MCF 10A (cell line): ENCODE measurements around the gene ERG. TPM values are rescaled to one million over a fixed set of nuclear protein-coding genes. Genes with fewer than 3 reads are reported as not detected.

Experiments
- BruUV-seq: library from RNA; stranded (reverse); fragments of 400-500 nt; replicated peaks from 2 replicates; lab custom pipeline; 2021; lab: Mats Ljungman, UMichigan
- CTCF ChIA-PET: fragments of 300-600 bp; sonication (Branson Sonifier 250); formaldehyde crosslinking; extraction: SDS; loops from one replicate; lab custom pipeline; 2021; ENCODE audit warnings: antibody characterized with exemption, inconsistent platforms; lab: Yijun Ruan, JAX
- POLR2A ChIA-PET: fragments of 300-600, 350-650 bp; sonication (Branson Sonifier 250); formaldehyde crosslinking; extraction: SDS; loops from one replicate; lab custom pipeline; 2020; ENCODE audit warnings: antibody characterized with exemption, inconsistent platforms; lab: Yijun Ruan, JAX
- DNase-seq: peaks from one replicate; pipeline ENCODE4 v3.0.0-alpha.2; 2018; ENCODE audit not compliant: unreplicated experiment
- H3K27ac Mint-ChIP-seq: one replicate; pipeline ENCODE4 v1.8.0; 2022; ENCODE audit warnings: mild to moderate bottlenecking, low read depth, mixed read lengths; ENCODE audit not compliant: unreplicated experiment
- H3K27me3 Mint-ChIP-seq: one replicate; pipeline ENCODE4 v1.8.0; 2022; ENCODE audit warnings: mixed read lengths; ENCODE audit not compliant: insufficient read depth, unreplicated experiment
- H3K36me3 Mint-ChIP-seq: one replicate; pipeline ENCODE4 v1.8.0; 2022; ENCODE audit warnings: mild to moderate bottlenecking, moderate library complexity, mixed read lengths; ENCODE audit not compliant: insufficient read depth, unreplicated experiment
- H3K4me1 Mint-ChIP-seq: one replicate; pipeline ENCODE4 v1.8.0; 2022; ENCODE audit warnings: mixed read lengths; ENCODE audit not compliant: insufficient read depth, unreplicated experiment
- H3K4me3 Mint-ChIP-seq: one replicate; pipeline ENCODE4 v1.8.0; 2022; ENCODE audit warnings: mild to moderate bottlenecking, moderate library complexity, mixed read lengths; ENCODE audit not compliant: unreplicated experiment
- H3K9me3 Mint-ChIP-seq: one replicate; pipeline ENCODE4 v1.8.0; 2022; ENCODE audit warnings: mixed read lengths; ENCODE audit not compliant: unreplicated experiment
- intact Hi-C: fragments of 100-400 bp; cut with micrococcal nuclease; formaldehyde crosslinking; loops from 2 replicates; pipeline ENCODE4 v1.14.1; 2022
- total RNA-seq: library from RNA; stranded (reverse); gene quantifications from 2 replicates; pipeline ENCODE4 v1.2.3, GENCODE V29; 2022
- TF ChIP-seq, protein P1 (sequence below): fragments of 200-600 bp; IDR thresholded peaks from one replicate; pipeline ENCODE4 v1.8.0; 2022; ENCODE audit warnings: antibody characterized with exemption, mild to moderate bottlenecking; ENCODE audit not compliant: unreplicated experiment

Gene ERG
- total RNA-seq, 1 experiment from 2014 or later: not detected

DNA sequence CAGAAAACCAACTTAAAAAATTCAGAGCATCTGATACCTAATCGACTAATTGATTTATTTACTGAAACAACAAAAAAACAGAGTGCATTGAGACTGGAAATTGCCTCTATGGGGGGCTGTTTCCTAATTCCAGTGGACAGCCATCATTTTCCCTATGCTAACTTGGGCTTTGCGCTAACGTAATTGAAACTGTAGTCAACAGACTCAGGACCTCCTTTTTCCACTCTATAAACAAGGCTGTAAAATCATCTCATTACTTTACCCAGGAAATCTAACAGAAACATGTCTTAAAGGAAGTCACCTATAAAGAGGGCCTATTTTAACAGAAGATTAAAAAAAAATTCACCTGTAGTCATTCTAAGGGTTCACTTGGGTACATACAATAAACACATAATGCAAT is 2.1 kb downstream of the ERG start:
- no peak overlapping the region for H3K27ac Mint-ChIP-seq
- intact Hi-C loops: no loop called here
- H3K4me1 Mint-ChIP-seq: no peaks in the 10 kb centered on the region
- ChIA-PET CTCF (no interaction called here), POLR2A (interaction anchor here (1.1 kb wide), 1 partner anchor 10 kb away, joined by 4 read pairs; no protein-coding TSS in a partner anchor)
- H3K27me3 Mint-ChIP-seq: no peaks in the 10 kb centered on the region
- no peak for DNase-seq
- H3K4me3 Mint-ChIP-seq: no peak overlapping the region
- no peaks in the 10 kb centered on the region for H3K9me3 Mint-ChIP-seq
- H3K36me3 Mint-ChIP-seq: no peaks in the 10 kb centered on the region
- no TSS peak for BruUV-seq
- TF ChIP-seq, protein P1, sequence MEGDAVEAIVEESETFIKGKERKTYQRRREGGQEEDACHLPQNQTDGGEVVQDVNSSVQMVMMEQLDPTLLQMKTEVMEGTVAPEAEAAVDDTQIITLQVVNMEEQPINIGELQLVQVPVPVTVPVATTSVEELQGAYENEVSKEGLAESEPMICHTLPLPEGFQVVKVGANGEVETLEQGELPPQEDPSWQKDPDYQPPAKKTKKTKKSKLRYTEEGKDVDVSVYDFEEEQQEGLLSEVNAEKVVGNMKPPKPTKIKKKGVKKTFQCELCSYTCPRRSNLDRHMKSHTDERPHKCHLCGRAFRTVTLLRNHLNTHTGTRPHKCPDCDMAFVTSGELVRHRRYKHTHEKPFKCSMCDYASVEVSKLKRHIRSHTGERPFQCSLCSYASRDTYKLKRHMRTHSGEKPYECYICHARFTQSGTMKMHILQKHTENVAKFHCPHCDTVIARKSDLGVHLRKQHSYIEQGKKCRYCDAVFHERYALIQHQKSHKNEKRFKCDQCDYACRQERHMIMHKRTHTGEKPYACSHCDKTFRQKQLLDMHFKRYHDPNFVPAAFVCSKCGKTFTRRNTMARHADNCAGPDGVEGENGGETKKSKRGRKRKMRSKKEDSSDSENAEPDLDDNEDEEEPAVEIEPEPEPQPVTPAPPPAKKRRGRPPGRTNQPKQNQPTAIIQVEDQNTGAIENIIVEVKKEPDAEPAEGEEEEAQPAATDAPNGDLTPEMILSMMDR: no peak

DNA sequence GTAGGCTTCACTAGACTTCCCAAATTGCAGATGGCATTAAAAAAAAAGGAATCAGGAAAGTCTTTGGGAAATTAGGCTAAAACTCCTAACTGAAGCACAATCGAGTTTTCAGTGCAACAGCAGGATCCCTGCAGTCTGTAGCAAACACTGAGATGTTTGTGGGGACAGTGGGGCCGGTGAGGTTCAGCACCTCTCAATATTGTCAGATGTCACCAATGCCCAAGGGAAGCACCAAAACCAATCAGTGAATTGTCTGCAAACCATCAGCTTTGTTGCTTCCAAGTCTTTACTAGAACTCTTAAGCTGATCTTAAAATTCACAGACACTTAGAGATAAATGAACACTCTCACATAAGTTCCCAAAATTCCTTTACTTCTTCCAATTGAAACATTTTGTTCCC is 2.6 kb downstream of the ERG start:
- Mint-ChIP-seq H3K9me3 (no peaks in the 10 kb centered on the region), H3K27ac (no peak overlapping the region), H3K27me3 (no peaks in the 10 kb centered on the region), H3K4me3 (no peak overlapping the region), H3K4me1 (no peaks in the 10 kb centered on the region), H3K36me3 (no peaks in the 10 kb centered on the region)
- ChIA-PET POLR2A (interaction anchor here (1.1 kb wide), 1 partner anchor 9 kb away, joined by 4 read pairs; no protein-coding TSS in a partner anchor), CTCF (no interaction called here)
- BruUV-seq: no TSS peak
- TF ChIP-seq, protein P1: no peak
- intact Hi-C loops: no loop called here
- no peak for DNase-seq

DNA sequence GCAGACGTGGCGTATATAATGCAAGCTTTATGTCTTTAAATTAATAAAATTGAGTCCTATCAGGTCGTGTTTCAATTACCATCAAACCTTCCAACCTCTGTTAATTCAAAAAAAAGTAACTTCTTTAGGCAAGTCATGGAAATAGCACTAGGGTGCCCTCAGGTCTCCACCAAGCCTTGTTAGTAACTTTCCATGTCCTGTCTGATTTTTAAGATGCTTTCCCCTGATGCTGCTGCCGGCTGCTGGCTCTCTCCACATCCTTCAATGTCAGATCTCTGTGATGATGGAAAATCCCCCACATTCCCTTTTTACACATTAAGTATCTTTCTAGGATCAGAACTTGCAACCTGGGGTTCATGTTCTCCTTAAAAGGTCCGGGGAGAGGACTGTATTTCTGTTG is 3.0 kb downstream of the ERG start:
- Mint-ChIP-seq H3K4me3 (no peak overlapping the region), H3K4me1 (no peaks in the 10 kb centered on the region), H3K9me3 (no peaks in the 10 kb centered on the region), H3K36me3 (no peaks in the 10 kb centered on the region), H3K27me3 (no peaks in the 10 kb centered on the region), H3K27ac (no peak overlapping the region)
- no peak for DNase-seq
- POLR2A ChIA-PET: no interaction called here
- BruUV-seq: no TSS peak
- intact Hi-C loops: no loop called here
- CTCF ChIA-PET: interaction anchor here (0.6 kb wide), 1 partner anchor 60 kb away, joined by 3 read pairs; no protein-coding TSS in a partner anchor
- TF ChIP-seq, protein P1: no peak

DNA sequence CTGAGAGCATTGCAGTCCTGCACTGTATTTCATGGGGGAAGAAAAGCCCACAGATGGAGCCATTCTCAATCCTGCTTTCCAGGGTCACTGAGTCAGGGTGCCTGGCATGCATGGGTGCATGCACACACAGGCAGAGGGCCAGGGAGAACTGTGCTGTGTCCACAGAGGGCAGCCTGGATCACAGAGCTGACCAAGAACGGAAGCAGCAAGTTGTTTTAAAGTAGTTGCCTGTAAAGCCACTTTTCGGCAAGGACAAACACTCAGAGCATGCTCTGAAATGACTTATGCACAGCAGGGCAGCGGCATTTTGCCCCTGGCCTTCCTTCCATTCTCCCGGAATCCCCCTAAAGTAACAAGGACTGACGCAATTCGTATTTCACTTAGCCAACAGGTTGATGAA is 3.6 kb downstream of the ERG start:
- ChIA-PET POLR2A (no interaction called here), CTCF (interaction anchor here (0.6 to 1.1 kb wide), 2 partner anchors 11 to 59 kb away, joined by 3 to 4 read pairs; no protein-coding TSS in a partner anchor)
- Mint-ChIP-seq H3K36me3 (no peaks in the 10 kb centered on the region), H3K4me1 (no peaks in the 10 kb centered on the region), H3K27me3 (no peaks in the 10 kb centered on the region), H3K27ac (no peak overlapping the region), H3K9me3 (no peaks in the 10 kb centered on the region), H3K4me3 (no peak overlapping the region)
- TF ChIP-seq, protein P1: no peak
- intact Hi-C loops: no loop called here
- DNase-seq: no peak
- BruUV-seq: no TSS peak
